GM21723 (cell line): ENCODE results near the gene MPST.

Experiments
- ATAC-seq: cut with Tn5 transposase; IDR thresholded peaks from one replicate; pipeline ENCODE4 v1.9.1; 2021; ENCODE audit warnings: mild to moderate bottlenecking, moderate library complexity; ENCODE audit not compliant: unreplicated experiment

Gene MPST

GRCh38 chr22:37075822-37076433 is 56.4 kb downstream of the MPST start:
- no peak for ATAC-seq

DNA sequence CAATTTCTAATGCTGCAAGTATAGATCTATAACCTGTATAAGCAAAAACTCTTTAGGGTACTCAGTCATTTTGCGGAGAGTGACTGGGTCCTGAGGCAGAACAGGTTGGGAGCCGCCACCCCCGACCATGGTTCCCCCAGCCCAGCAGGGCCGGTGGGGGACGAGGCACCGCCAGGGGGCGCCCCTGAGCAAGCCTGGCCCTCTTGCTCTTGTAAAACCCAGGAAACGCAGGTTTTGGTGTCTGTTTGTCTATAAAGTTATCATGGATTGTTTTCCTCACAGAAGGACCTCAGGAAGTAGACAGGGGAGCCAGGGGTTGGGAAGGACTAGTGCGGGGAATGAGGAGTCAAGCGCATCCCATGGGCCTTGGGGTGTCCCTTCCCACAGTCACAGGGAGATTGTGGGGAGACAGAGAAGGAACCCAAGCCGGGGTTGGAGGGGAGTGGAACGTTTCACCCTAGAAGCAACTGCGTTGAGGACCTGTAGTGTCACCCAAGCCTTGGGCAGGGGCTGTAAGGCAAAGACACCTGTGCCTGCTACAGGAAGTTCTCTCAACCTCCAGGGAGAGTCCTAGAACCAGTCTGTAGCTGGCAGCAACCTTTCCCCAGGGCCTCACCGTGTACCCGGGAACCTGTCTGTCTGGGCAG is 58.4 kb downstream of the MPST start:
- no peak for ATAC-seq

DNA sequence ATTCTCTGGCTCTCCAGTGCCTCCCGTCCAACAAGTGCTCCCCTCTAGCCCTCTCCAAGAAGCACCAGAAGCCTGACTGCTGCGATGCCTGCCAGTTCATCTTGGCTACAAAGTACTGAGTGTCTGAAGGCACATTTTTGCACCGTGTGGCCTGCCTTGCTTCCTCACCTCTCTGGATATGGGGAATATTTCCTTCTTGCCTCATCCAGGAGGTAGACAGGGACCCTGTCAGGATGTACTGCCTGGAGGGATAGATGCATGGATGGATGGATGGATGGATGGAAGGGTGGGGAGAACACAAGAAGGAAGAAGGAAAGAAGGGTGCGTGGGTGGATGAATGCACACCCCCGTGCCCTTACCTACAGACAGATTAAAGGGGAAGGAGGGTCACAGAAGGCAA is 59.6 kb downstream of the MPST start:
- ATAC-seq: no peak
